Ovary (tissue), 9 donors: ENCODE results near the gene URB2. TPM values are rescaled to one million over a fixed set of nuclear protein-coding genes. Genes with fewer than 3 reads are reported as not detected.
"Not testable (repeated sequence)": the region's sequence is repeated elsewhere in the genome, so short reads cannot be mapped to it uniquely, and the experiment has no call there.

Experiments used
- DNase-seq, 5 donors: peaks; one replicate each; pipeline ENCODE4 v3.0.0-alpha.2; 2019 to 2020
- H3K27ac ChIP-seq, 2 donors: fragments of 200-600 bp; one replicate each; pipeline versions ENCODE4 v1.5.1 to v1.8.0; 2019 to 2022
- H3K27me3 ChIP-seq: fragments of 200-600 bp; one replicate; pipeline ENCODE4 v1.8.0; 2022
- H3K36me3 ChIP-seq: fragments of 200-600 bp; sonication (generic); one replicate; pipeline ENCODE4 v1.5.1; 2019
- H3K4me1 ChIP-seq: one replicate; pipeline ENCODE4 v1.8.1; 2013; ENCODE audit warnings: mild to moderate bottlenecking, moderate library complexity; ENCODE audit not compliant: insufficient read depth
- H3K4me3 ChIP-seq: fragments of 200-600 bp; sonication (generic); one replicate; pipeline ENCODE4 v1.5.1; 2017
- H3K9me3 ChIP-seq, 2 donors: fragments of 200-600 bp in 1 of 2; sonication (generic) in 1 of 2; one replicate each; pipeline versions ENCODE4 v1.5.1 to v1.8.1; 2013 to 2019; ENCODE audit warnings: mild to moderate bottlenecking in 1 of 2, moderate library complexity in 1 of 2
- CTCF ChIP-seq, 3 donors: fragments of 450-650 bp in 2 of 3; fragments of 200-600 bp in 1 of 3; IDR thresholded peaks; one replicate each; pipeline versions ENCODE4 v1.5.1 to v1.8.0; 2016 to 2022; ENCODE audit warnings: antibody characterized with exemption in 3 of 3, mild to moderate bottlenecking in 1 of 3
- EP300 ChIP-seq: sonication (generic); formaldehyde crosslinking; IDR thresholded peaks from one replicate; pipeline ENCODE4 v1.6.1; 2017; ENCODE audit warnings: antibody characterized with exemption
- POLR2A ChIP-seq: fragments of 450-650 bp; IDR thresholded peaks from one replicate; pipeline ENCODE4 v1.6.1; 2017; ENCODE audit warnings: antibody characterized with exemption, mild to moderate bottlenecking, moderate library complexity
- WGBS, 3 donors: extraction: QIAGEN DNeasy Blood & Tissue Kit in 1 of 3; methylation state at CpG; one replicate each; pipeline versions ENCODE4 v1.1.5 to v1.1.7; 2013 to 2017; 5-methylcytosine and 5-hydroxymethylcytosine counted together
- intact Hi-C, 4 donors: fragments of 100-400 bp; cut with DNase I; formaldehyde crosslinking; loops; one replicate each; pipeline versions ENCODE4 v1.11.0 to v1.15.1; 2022 to 2023
- polyA plus RNA-seq, 2 donors: library from polyadenylated mRNA; stranded (reverse); fragments of 200-250 nt in 1 of 2; fragments of 350-450 nt in 1 of 2; fragmentation: Illumina TruSeq in 1 of 2; extraction: RNeasy Lipid Tissue Mini Kit (QIAGEN cat#74804) in 1 of 2; gene quantifications; one replicate each; pipeline ENCODE4 v1.2.3, GENCODE V29; 2013 to 2014
- total RNA-seq, 7 donors: library from RNA; depleted of rRNA in 2 of 7; stranded (reverse); fragments of >200 nt in 2 of 7; fragmentation: NEBNext Ultra II Directional in 3 of 7; extraction: Animal tissue kit (Norgen Biotek cat#: 25700) in 3 of 7; gene quantifications; one replicate each; pipeline versions ENCODE4 v1.1.0 to v1.2.4, GENCODE V29; 2016 to 2023
- donor health status: DM: no; HTN: no; CAD: no; lungs with moderate emphysema.
- donor health status: DM: no; HTN: no; CAD: no.
- donor health status: Bipolar disorder and iron deficiency.
- donor health status: DM: yes; HTN: yes; CAD: no.
- donor health status: DM: no; HTN: no; CAD: no.
- donor health status: DM: yes; HTN: yes; CAD: no.

The URB2 gene
- total and polyA plus RNA-seq, 9 donors, result 2.2 to 16.7 (median 8.0) TPM

GRCh38 chr1:229619002-229619401 lies 7.0 kb upstream of the URB2 start:
- TF ChIP-seq CTCF (IDR thresholded peaks at IDR 0.05) (no peak), EP300 (no peak), POLR2A (no peak)
- Histone ChIP-seq H3K27me3 (no peaks in the 10 kb centered on the region), H3K27ac (no peak overlapping the region), H3K9me3 (no peaks in the 10 kb centered on the region), H3K4me3 (no peak overlapping the region), H3K4me1 (peaks cover 4% of the 10 kb centered on the region), H3K36me3 (no peaks in the 10 kb centered on the region)
- DNase-seq, result no peak
- intact Hi-C loops, result no loop called here

- TF ChIP-seq CTCF (IDR thresholded peaks at IDR 0.05) (no peak), POLR2A (no peak), EP300 (no peak)
- Histone ChIP-seq H3K9me3 (no peaks in the 10 kb centered on the region), H3K36me3 (no peaks in the 10 kb centered on the region), H3K4me1 (peaks cover 6% of the 10 kb centered on the region), H3K27ac (no peak overlapping the region), H3K4me3 (no peak overlapping the region), H3K27me3 (no peaks in the 10 kb centered on the region)
- 88 to 95% (median 91%) methylated on average over 5 of the region's 5 CpGs for WGBS, 3 donors
- DNase-seq, result no peak
- intact Hi-C loops, result loop anchor here in 1 of 4 donors (10.0 kb wide), 1 partner anchor 55 kb away; no protein-coding TSS in a partner anchor
Observed at GRCh38 chr1:229619614-229620013, 6.4 kb upstream of the URB2 start.

GRCh38 chr1:229620876-229621275 lies 5.2 kb upstream of the URB2 start:
- Histone ChIP-seq H3K36me3 (no peaks in the 10 kb centered on the region), H3K9me3 (no peaks in the 10 kb centered on the region), H3K27ac (no peak overlapping the region), H3K27me3 (no peaks in the 10 kb centered on the region), H3K4me3 (no peak overlapping the region), H3K4me1 (peaks cover 9% of the 10 kb centered on the region)
- no peak for DNase-seq
- TF ChIP-seq POLR2A (no peak), CTCF (IDR thresholded peaks at IDR 0.05) (no peak), EP300 (no peak)
- intact Hi-C loops, result loop anchor here in 1 of 4 donors (10.0 kb wide), 1 partner anchor 56 kb away; no protein-coding TSS in a partner anchor
- 20 to 41% (median 23%) methylated on average over 3 of the region's 3 CpGs for WGBS, 3 donors

GRCh38 chr1:229621663-229622062 lies 4.4 kb upstream of the URB2 start:
- DNase-seq, result no peak
- TF ChIP-seq EP300, result no peak
- TF ChIP-seq CTCF (IDR thresholded peaks at IDR 0.05), result no peak
- TF ChIP-seq POLR2A, result no peak
- Histone ChIP-seq H3K4me1 (peaks cover 9% of the 10 kb centered on the region), H3K36me3 (no peaks in the 10 kb centered on the region), H3K27ac (no peak overlapping the region), H3K4me3 (no peak overlapping the region), H3K9me3 (no peaks in the 10 kb centered on the region), H3K27me3 (no peaks in the 10 kb centered on the region)
- WGBS, 3 donors, result 89 to 96% (median 94%) methylated on average over 2 of the region's 2 CpGs
- intact Hi-C loops, result loop anchor here in 1 of 4 donors (10.0 kb wide), 1 partner anchor 57 kb away; no protein-coding TSS in a partner anchor

- not testable (repeated sequence) for H3K36me3 ChIP-seq, H3K27me3 ChIP-seq, DNase-seq, H3K9me3 ChIP-seq, H3K27ac ChIP-seq, H3K4me3 ChIP-seq, H3K4me1 ChIP-seq
- intact Hi-C loops, result loop anchor here in 1 of 4 donors (10.0 kb wide), 1 partner anchor 58 kb away; no protein-coding TSS in a partner anchor
- 81 to 90% (median 88%) methylated on average over 10 of the region's 10 CpGs for WGBS, 3 donors
Observed at GRCh38 chr1:229622641-229623120, 3.4 kb upstream of the URB2 start.
